Measurements from ENCODE around the gene MRPL24.
A peak's percentile ranks its signal among the peaks of the same experiment; 100 is the strongest.

The MRPL24 gene

DNA sequence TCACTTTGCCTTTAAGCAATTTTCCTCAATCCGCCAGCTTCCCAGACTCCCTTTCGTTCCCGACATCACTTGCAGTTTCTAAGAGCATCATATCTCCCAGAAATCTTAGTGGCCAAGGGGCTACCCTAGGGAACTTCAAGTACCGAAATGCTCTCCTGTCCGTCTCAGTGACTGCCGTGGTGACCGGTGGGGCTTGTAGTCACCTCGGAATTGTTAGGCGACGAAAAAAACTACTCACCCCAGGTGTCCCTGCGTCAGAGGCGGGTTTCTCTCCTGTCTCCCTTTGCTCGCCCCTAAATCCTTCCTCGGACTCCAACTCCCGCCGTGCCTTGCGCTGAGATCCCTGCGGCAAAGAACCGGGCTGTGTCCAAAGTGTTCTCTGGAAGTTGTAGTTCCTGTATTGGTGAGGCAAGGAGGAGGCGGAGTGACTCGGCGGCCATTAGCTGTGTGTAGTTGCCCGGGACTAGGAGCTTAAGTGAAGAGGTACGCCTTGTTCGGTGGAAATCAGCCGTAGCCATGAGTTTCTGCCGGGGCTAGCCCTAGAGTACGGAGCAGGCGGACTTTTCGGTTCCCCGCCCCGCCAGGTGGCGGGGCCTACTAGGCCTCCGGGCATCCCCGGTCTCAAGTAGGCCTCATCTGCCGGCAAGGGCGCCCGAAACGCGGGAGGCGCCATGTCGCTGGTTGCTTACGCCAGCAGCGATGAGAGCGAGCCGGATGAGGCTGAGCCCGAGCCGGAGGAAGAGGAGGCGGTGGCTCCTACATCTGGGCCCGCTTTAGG, 26.4 kb upstream of the MRPL24 start, which contains the start of gene PRCC (continued):
- no peak for TF ChIP-seq PATZ1 (tag by site-specific recombination; IDR thresholded peaks at IDR 0.05)
- peak; percentile 96 for TF ChIP-seq YY1 (tag by site-specific recombination; IDR thresholded peaks at IDR 0.05)
- TF ChIP-seq ZNF623 (tag by site-specific recombination; IDR thresholded peaks at IDR 0.05) = 0 out of 2 replicates have a peak, but pooled peaks have one; percentile 28
- TF ChIP-seq ZBTB26 (tag by site-specific recombination; optimal IDR thresholded peaks at IDR 0.05) = peak; percentile 38
- TF ChIP-seq, protein P1, sequence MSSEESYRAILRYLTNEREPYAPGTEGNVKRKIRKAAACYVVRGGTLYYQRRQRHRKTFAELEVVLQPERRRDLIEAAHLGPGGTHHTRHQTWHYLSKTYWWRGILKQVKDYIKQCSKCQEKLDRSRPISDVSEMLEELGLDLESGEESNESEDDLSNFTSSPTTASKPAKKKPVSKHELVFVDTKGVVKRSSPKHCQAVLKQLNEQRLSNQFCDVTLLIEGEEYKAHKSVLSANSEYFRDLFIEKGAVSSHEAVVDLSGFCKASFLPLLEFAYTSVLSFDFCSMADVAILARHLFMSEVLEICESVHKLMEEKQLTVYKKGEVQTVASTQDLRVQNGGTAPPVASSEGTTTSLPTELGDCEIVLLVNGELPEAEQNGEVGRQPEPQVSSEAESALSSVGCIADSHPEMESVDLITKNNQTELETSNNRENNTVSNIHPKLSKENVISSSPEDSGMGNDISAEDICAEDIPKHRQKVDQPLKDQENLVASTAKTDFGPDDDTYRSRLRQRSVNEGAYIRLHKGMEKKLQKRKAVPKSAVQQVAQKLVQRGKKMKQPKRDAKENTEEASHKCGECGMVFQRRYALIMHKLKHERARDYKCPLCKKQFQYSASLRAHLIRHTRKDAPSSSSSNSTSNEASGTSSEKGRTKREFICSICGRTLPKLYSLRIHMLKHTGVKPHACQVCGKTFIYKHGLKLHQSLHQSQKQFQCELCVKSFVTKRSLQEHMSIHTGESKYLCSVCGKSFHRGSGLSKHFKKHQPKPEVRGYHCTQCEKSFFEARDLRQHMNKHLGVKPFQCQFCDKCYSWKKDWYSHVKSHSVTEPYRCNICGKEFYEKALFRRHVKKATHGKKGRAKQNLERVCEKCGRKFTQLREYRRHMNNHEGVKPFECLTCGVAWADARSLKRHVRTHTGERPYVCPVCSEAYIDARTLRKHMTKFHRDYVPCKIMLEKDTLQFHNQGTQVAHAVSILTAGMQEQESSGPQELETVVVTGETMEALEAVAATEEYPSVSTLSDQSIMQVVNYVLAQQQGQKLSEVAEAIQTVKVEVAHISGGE (tag by site-specific recombination; conservative IDR thresholded peaks at IDR 0.05; ENCODE audit: low read depth) = peak; percentile 73
- TF ChIP-seq ZNF677 (tag by site-specific recombination; IDR thresholded peaks at IDR 0.05) = 0 out of 2 replicates have a peak, but pooled peaks have one; percentile 29
- TF ChIP-seq ZNF280C (tag by site-specific recombination; IDR thresholded peaks at IDR 0.05) = no peak
- TF ChIP-seq ZNF549 (tag by site-specific recombination; IDR thresholded peaks at IDR 0.05) = no peak
- TF ChIP-seq ZSCAN4 (tag by site-specific recombination; IDR thresholded peaks at IDR 0.05) = peak; percentile 50; the same call in 1 of the 2 replicates
- TF ChIP-seq ZNF585B (tag by site-specific recombination; IDR thresholded peaks at IDR 0.05) = no peak
- TF ChIP-seq ZNF114 (tag by site-specific recombination; IDR thresholded peaks at IDR 0.05) = no peak
- no peak for TF ChIP-seq MYNN (tag by site-specific recombination; IDR thresholded peaks at IDR 0.05; ENCODE audit: borderline replicate concordance)
- no peak for TF ChIP-seq KLF1 (tag by site-specific recombination; IDR thresholded peaks at IDR 0.05)
- TF ChIP-seq ELK4 (IDR thresholded peaks at IDR 0.05; ENCODE audit: borderline replicate concordance, low read depth, low read length) = no peak
- no peak for TF ChIP-seq ZNF664 (tag by site-specific recombination; IDR thresholded peaks at IDR 0.05)
- TF ChIP-seq ZNF529 (tag by site-specific recombination; IDR thresholded peaks at IDR 0.05; ENCODE audit: insufficient replicate concordance) = no peak
- TF ChIP-seq ZSCAN5A (tag by site-specific recombination; IDR thresholded peaks at IDR 0.05) = peak; percentile 89
- TF ChIP-seq SP2 (tag by site-specific recombination; IDR thresholded peaks at IDR 0.05) = peak; percentile 62
- TF ChIP-seq FEZF1 (tag by site-specific recombination; IDR thresholded peaks at IDR 0.05) = no peak; the same call in 1 of the 2 replicates
- TF ChIP-seq ZNF423 (tag by site-specific recombination; IDR thresholded peaks at IDR 0.05) = 0 out of 2 replicates have a peak, but pooled peaks have one; percentile 78
- no peak for TF ChIP-seq ZBTB49 (tag by site-specific recombination; IDR thresholded peaks at IDR 0.05; ENCODE audit: low read depth)
- TF ChIP-seq ZNF76 (tag by site-specific recombination; IDR thresholded peaks at IDR 0.05; ENCODE audit: borderline replicate concordance, low read depth) = peak; percentile 100

Measured in HEK293 (cell line).